Astrocyte (in vitro differentiated cells and primary cell): Measurements from ENCODE around the gene RABL2B. TPM values are rescaled to one million over a fixed set of nuclear protein-coding genes. Genes with fewer than 3 reads are reported as not detected.
A peak's percentile ranks its signal among the peaks of the same experiment; 100 is the strongest.
"Not testable (repeated sequence)": the region's sequence is repeated elsewhere in the genome, so short reads cannot be mapped to it uniquely, and the experiment has no call there.

ENCODE experiments used
- DNase-seq: peaks from one replicate; pipeline ENCODE4 v3.0.0-alpha.2; 2010; ENCODE audit warnings: low read depth
- FAIRE-seq: peaks from 2 replicates; lab custom pipeline; 2011; peaks lifted over from hg19 to GRCh38; lab: Jason Lieb, UNC
- H2AFZ ChIP-seq: 2 replicates; pipeline ENCODE4 v1.6.0; 2012; ENCODE audit warnings: low read depth, low read length, inconsistent platforms
- H3K27ac ChIP-seq: 2 replicates; pipeline ENCODE4 v1.5.1; 2011; ENCODE audit warnings: low read depth, low read length, inconsistent platforms
- H3K27me3 ChIP-seq: 2 replicates; pipeline ENCODE4 v1.6.0; 2011; ENCODE audit warnings: low read length, inconsistent platforms; ENCODE audit not compliant: insufficient read depth
- H3K36me3 ChIP-seq: 2 replicates; pipeline ENCODE4 v1.5.1; 2011; ENCODE audit warnings: low read length, inconsistent platforms; ENCODE audit not compliant: insufficient read depth
- H3K4me1 ChIP-seq: 2 replicates; pipeline ENCODE4 v1.5.1; 2011; ENCODE audit warnings: low read length, inconsistent platforms; ENCODE audit not compliant: insufficient read depth
- H3K4me2 ChIP-seq: 2 replicates; pipeline ENCODE4 v1.6.0; 2012; ENCODE audit warnings: low read length, inconsistent platforms
- H3K4me3 ChIP-seq: 2 replicates; pipeline ENCODE4 v1.5.1; 2011; ENCODE audit warnings: low read depth, mild to moderate bottlenecking, low read length, inconsistent platforms; ENCODE audit not compliant: insufficient read depth
- H3K79me2 ChIP-seq: 2 replicates; pipeline ENCODE4 v1.6.0; 2012; ENCODE audit warnings: mild to moderate bottlenecking, low read length, inconsistent platforms; ENCODE audit not compliant: insufficient read depth
- H3K9ac ChIP-seq: 2 replicates; pipeline ENCODE4 v1.6.0; 2012; ENCODE audit warnings: mild to moderate bottlenecking, low read length, inconsistent platforms
- H3K9me3 ChIP-seq: 2 replicates; pipeline ENCODE4 v1.5.1; 2012; ENCODE audit warnings: low read depth, mild to moderate bottlenecking, low read length, inconsistent platforms; ENCODE audit not compliant: insufficient read depth
- H4K20me1 ChIP-seq: 2 replicates; pipeline ENCODE4 v1.6.0; 2012; ENCODE audit warnings: low read length, inconsistent platforms; ENCODE audit not compliant: insufficient read depth
- H3K27ac Mint-ChIP-seq: one replicate; pipeline ENCODE4 v1.8.0; 2021; ENCODE audit warnings: mild to moderate bottlenecking, mixed read lengths; ENCODE audit not compliant: unreplicated experiment
- H3K27me3 Mint-ChIP-seq: one replicate; pipeline ENCODE4 v1.8.0; 2021; ENCODE audit warnings: low read depth, mixed read lengths; ENCODE audit not compliant: unreplicated experiment
- H3K36me3 Mint-ChIP-seq: one replicate; pipeline ENCODE4 v1.8.0; 2021; ENCODE audit warnings: low read depth, mixed read lengths; ENCODE audit not compliant: unreplicated experiment
- H3K4me1 Mint-ChIP-seq: one replicate; pipeline ENCODE4 v1.8.0; 2021; ENCODE audit warnings: low read depth, mixed read lengths; ENCODE audit not compliant: unreplicated experiment
- H3K4me3 Mint-ChIP-seq: one replicate; pipeline ENCODE4 v1.8.0; 2021; ENCODE audit warnings: mild to moderate bottlenecking, moderate library complexity, mixed read lengths; ENCODE audit not compliant: unreplicated experiment
- H3K9me3 Mint-ChIP-seq: one replicate; pipeline ENCODE4 v1.8.0; 2021; ENCODE audit warnings: mild to moderate bottlenecking, mixed read lengths; ENCODE audit not compliant: unreplicated experiment
- CTCF ChIP-seq: IDR thresholded peaks from 2 replicates; pipeline ENCODE4 v1.5.1; 2011; ENCODE audit warnings: low read depth, mild to moderate bottlenecking, inconsistent platforms, low read length, moderate library complexity; ENCODE audit not compliant: insufficient read depth
- EZH2 ChIP-seq: IDR thresholded peaks from 2 replicates; pipeline ENCODE4 v1.6.1; 2012; ENCODE audit warnings: mild to moderate bottlenecking, low read length, inconsistent platforms; ENCODE audit not compliant: insufficient read depth
- total RNA-seq: library from RNA; stranded (reverse); gene quantifications from 2 replicates; pipeline ENCODE4 v1.2.1, GENCODE V29; 2021

RABL2B gene
- total RNA-seq, 1 donor from 2014 or later = 26.6 TPM

GRCh38 chr22:50744424-50744823 lies 39.0 kb downstream of the RABL2B start:
- H3K27me3 ChIP-seq, H3K27ac Mint-ChIP-seq, FAIRE-seq, H3K79me2 ChIP-seq, H3K4me1 Mint-ChIP-seq, H4K20me1 ChIP-seq, H3K9me3 Mint-ChIP-seq, H3K9ac ChIP-seq, DNase-seq, H3K36me3 Mint-ChIP-seq, H2AFZ ChIP-seq, H3K4me1 ChIP-seq, H3K9me3 ChIP-seq, H3K4me2 ChIP-seq, H3K4me3 Mint-ChIP-seq, H3K27ac ChIP-seq, H3K4me3 ChIP-seq, H3K36me3 ChIP-seq: not testable (repeated sequence)
- peaks cover 54% of the 10 kb centered on the region for H3K27me3 Mint-ChIP-seq

GRCh38 chr22:50740714-50741113 lies 42.7 kb downstream of the RABL2B start:
- not testable (repeated sequence) for H3K4me3 Mint-ChIP-seq, H3K4me3 ChIP-seq, H4K20me1 ChIP-seq, H3K27ac ChIP-seq, H3K9me3 ChIP-seq, DNase-seq, H3K9ac ChIP-seq, H3K79me2 ChIP-seq, H3K4me1 ChIP-seq, H3K36me3 Mint-ChIP-seq, H3K36me3 ChIP-seq, H3K9me3 Mint-ChIP-seq, H2AFZ ChIP-seq, H3K4me1 Mint-ChIP-seq, H3K27ac Mint-ChIP-seq, H3K4me2 ChIP-seq
- peak; percentile 67 for FAIRE-seq
- peaks cover 15% of the 10 kb centered on the region for H3K27me3 ChIP-seq
- peaks cover 65% of the 10 kb centered on the region for H3K27me3 Mint-ChIP-seq

GRCh38 chr22:50739894-50740293 lies 43.5 kb downstream of the RABL2B start:
- H3K27ac ChIP-seq = no peak overlapping the region
- H3K9me3 ChIP-seq = no peaks in the 10 kb centered on the region
- DNase-seq (no peak), FAIRE-seq (no peak)
- H3K4me2 ChIP-seq = no peak overlapping the region
- no peak overlapping the region for H3K9ac ChIP-seq
- TF ChIP-seq CTCF (no peak), EZH2 (no peak)
- H3K4me1 ChIP-seq = no peaks in the 10 kb centered on the region
- H3K27me3 ChIP-seq = peaks cover 15% of the 10 kb centered on the region
- no peak overlapping the region for H2AFZ ChIP-seq
- no peaks in the 10 kb centered on the region for H4K20me1 ChIP-seq
- H3K4me1 Mint-ChIP-seq = no peaks in the 10 kb centered on the region
- H3K27ac Mint-ChIP-seq = no peak overlapping the region
- no peak overlapping the region for H3K4me3 Mint-ChIP-seq
- H3K4me3 ChIP-seq = no peak overlapping the region
- H3K27me3 Mint-ChIP-seq = peaks cover 66% of the 10 kb centered on the region
- no peaks in the 10 kb centered on the region for H3K36me3 Mint-ChIP-seq
- no peaks in the 10 kb centered on the region for H3K36me3 ChIP-seq
- H3K79me2 ChIP-seq = no peaks in the 10 kb centered on the region
- peaks cover 7% of the 10 kb centered on the region for H3K9me3 Mint-ChIP-seq

GRCh38 chr22:50739279-50739691 lies 44.2 kb downstream of the RABL2B start:
- H2AFZ ChIP-seq = no peak overlapping the region
- H3K36me3 ChIP-seq = no peaks in the 10 kb centered on the region
- H3K79me2 ChIP-seq = no peaks in the 10 kb centered on the region
- no peak for DNase-seq
- Mint-ChIP-seq H3K36me3 (no peaks in the 10 kb centered on the region), H3K27me3 (peaks cover 64% of the 10 kb centered on the region), H3K9me3 (peaks cover 7% of the 10 kb centered on the region), H3K27ac (no peak overlapping the region), H3K4me1 (no peaks in the 10 kb centered on the region), H3K4me3 (no peak overlapping the region)
- no peaks in the 10 kb centered on the region for H4K20me1 ChIP-seq
- H3K9ac ChIP-seq = no peak overlapping the region
- H3K27me3 ChIP-seq = peaks cover 15% of the 10 kb centered on the region
- no peak overlapping the region for H3K27ac ChIP-seq
- H3K9me3 ChIP-seq = no peaks in the 10 kb centered on the region
- H3K4me3 ChIP-seq = no peak overlapping the region
- TF ChIP-seq EZH2 = no peak
- no peak for TF ChIP-seq CTCF
- H3K4me1 ChIP-seq = no peaks in the 10 kb centered on the region
- no peak for FAIRE-seq
- H3K4me2 ChIP-seq = no peak overlapping the region
